ENCODE measurements around the gene CGNL1.

GRCh38 chr15:57566834-57567233 is 190.5 kb downstream of the CGNL1 start:
- no peak for TF ChIP-seq CTCF (conservative IDR thresholded peaks at IDR 0.05; ENCODE audit: low read length)
- no peak for TF ChIP-seq EZH2phosphoT487 (IDR thresholded peaks at IDR 0.05; ENCODE audit: borderline replicate concordance)

All from Loucy (cell line).